ENCODE measurements around the gene EXOC5.

Gene EXOC5

GRCh38 chr14:57182760-57183503 is 85.8 kb downstream of the EXOC5 start:
- Histone ChIP-seq H3K27me3 (peaks cover 77% of the 10 kb centered on the region), H3K36me3 (no peaks in the 10 kb centered on the region), H3K9me3 (no peaks in the 10 kb centered on the region), H3K4me3 (ENCODE audit: low read depth, low read length) (no peak overlapping the region), H3K4me1 (no peaks in the 10 kb centered on the region)
- TF ChIP-seq CTCF (IDR thresholded peaks at IDR 0.05; ENCODE audit: low read depth, low read length), result peak; percentile 53
- peak; percentile 6 for DNase-seq

- no peaks in the 10 kb centered on the region for H3K36me3 ChIP-seq
- peaks cover 71% of the 10 kb centered on the region for H3K27me3 ChIP-seq
- H3K9me3 ChIP-seq, result no peaks in the 10 kb centered on the region
- DNase-seq, result no peak
- no peak overlapping the region for H3K4me3 ChIP-seq (ENCODE audit: low read depth, low read length)
- no peaks in the 10 kb centered on the region for H3K4me1 ChIP-seq
- no peak for TF ChIP-seq CTCF (IDR thresholded peaks at IDR 0.05; ENCODE audit: low read depth, low read length)
These were observed 89.4 kb downstream of the EXOC5 start for GRCh38 chr14:57179273-57179672.

- no peaks in the 10 kb centered on the region for H3K36me3 ChIP-seq
- no peaks in the 10 kb centered on the region for H3K9me3 ChIP-seq
- no peak for DNase-seq
- no peaks in the 10 kb centered on the region for H3K4me1 ChIP-seq
- no peak for TF ChIP-seq CTCF (IDR thresholded peaks at IDR 0.05; ENCODE audit: low read depth, low read length)
- H3K27me3 ChIP-seq, result peaks cover 51% of the 10 kb centered on the region
- H3K4me3 ChIP-seq (ENCODE audit: low read depth, low read length), result no peak overlapping the region
These were observed 94.2 kb downstream of the EXOC5 start for GRCh38 chr14:57174466-57174865.

GRCh38 chr14:57171903-57172302 is 96.8 kb downstream of the EXOC5 start:
- Histone ChIP-seq H3K4me3 (ENCODE audit: low read depth, low read length) (no peak overlapping the region), H3K4me1 (no peaks in the 10 kb centered on the region), H3K27me3 (peaks cover 31% of the 10 kb centered on the region), H3K9me3 (no peaks in the 10 kb centered on the region), H3K36me3 (no peaks in the 10 kb centered on the region)
- DNase-seq, result no peak
- no peak for TF ChIP-seq CTCF (IDR thresholded peaks at IDR 0.05; ENCODE audit: low read depth, low read length)

- no peak for DNase-seq
- H3K4me3 ChIP-seq (ENCODE audit: low read depth, low read length), result no peak overlapping the region
- peaks cover 25% of the 10 kb centered on the region for H3K27me3 ChIP-seq
- no peaks in the 10 kb centered on the region for H3K4me1 ChIP-seq
- H3K36me3 ChIP-seq, result no peaks in the 10 kb centered on the region
- TF ChIP-seq CTCF (IDR thresholded peaks at IDR 0.05; ENCODE audit: low read depth, low read length), result no peak
- H3K9me3 ChIP-seq, result no peaks in the 10 kb centered on the region
These were observed 97.3 kb downstream of the EXOC5 start for GRCh38 chr14:57171363-57171762.

GRCh38 chr14:57169901-57170300 is 98.8 kb downstream of the EXOC5 start:
- no peak overlapping the region for H3K4me3 ChIP-seq (ENCODE audit: low read depth, low read length)
- H3K27me3 ChIP-seq, result peaks cover 14% of the 10 kb centered on the region
- no peaks in the 10 kb centered on the region for H3K36me3 ChIP-seq
- DNase-seq, result no peak
- no peak for TF ChIP-seq CTCF (IDR thresholded peaks at IDR 0.05; ENCODE audit: low read depth, low read length)
- H3K4me1 ChIP-seq, result no peaks in the 10 kb centered on the region
- no peaks in the 10 kb centered on the region for H3K9me3 ChIP-seq
